Measurements from ENCODE around the gene STEEP1. TPM values are rescaled to one million over a fixed set of nuclear protein-coding genes. Genes with fewer than 3 reads are reported as not detected.

The STEEP1 gene
- 59.4 and 87.3 TPM in 2 replicates for total RNA-seq (2014; rRNA removed; shearing (Covaris generic))

GRCh38 chrX:119565107-119565663 is at the start of gene STEEP1:
TSS of gene STEEP1 (minus strand) at chrX:119565409. CDS start at chrX:119565355, 54 bp downstream.
- peak; percentile 91 for DNase-seq (ENCODE audit: low read depth)

- DNase-seq (ENCODE audit: low read depth): no peak
These were observed 49.6 kb upstream of the STEEP1 start for GRCh38 chrX:119614776-119615175.

GRCh38 chrX:119607018-119607389 is 41.8 kb upstream of the STEEP1 start:
- no peak for DNase-seq (ENCODE audit: low read depth)

- DNase-seq (ENCODE audit: low read depth): peak; percentile 89
These were observed 41.2 kb upstream of the STEEP1 start, which contains the start of gene NKRF for GRCh38 chrX:119606280-119607017. TSS of gene NKRF (minus strand) at chrX:119606424.

DNA sequence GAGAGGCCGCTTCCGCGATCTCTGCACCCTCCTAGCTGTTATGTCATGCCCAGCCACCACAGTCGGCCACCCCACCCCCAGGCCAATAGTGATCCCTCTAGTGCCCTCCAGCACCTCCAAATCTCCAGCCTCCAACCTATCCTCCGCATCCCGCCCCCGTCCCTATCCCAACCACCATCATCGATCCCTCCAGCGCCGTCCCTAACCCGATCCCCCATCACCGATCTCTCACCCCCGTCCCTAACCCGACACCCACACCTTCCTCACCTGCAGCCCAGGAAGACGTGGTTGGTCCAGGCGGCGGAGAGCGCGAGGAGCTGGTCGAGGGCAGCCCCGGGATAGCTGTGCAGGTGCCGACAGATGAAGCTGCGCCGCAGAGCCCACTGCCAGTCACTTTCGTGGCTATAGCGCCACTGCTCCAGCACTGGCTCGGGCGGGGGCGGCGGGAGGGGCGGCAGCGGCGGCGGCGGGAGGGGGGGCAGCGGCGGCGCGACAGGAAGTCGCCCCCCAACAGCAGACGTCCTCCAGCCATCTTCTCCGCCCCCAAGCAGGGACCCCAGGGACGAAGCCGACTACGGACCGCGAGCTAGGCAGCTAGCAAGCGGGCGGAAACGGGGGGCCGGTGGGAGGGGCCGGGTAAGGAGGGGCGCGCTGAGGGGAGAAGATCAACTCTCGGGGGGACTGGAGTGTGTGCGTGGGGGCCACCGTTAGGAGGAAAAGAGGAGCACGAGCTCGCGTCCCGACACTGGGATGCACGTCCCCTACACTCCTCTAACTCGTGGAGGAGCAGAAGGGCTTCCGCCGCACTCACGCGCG is 40.5 kb upstream of the STEEP1 start:
- DNase-seq (ENCODE audit: low read depth): peak; percentile 12

DNA sequence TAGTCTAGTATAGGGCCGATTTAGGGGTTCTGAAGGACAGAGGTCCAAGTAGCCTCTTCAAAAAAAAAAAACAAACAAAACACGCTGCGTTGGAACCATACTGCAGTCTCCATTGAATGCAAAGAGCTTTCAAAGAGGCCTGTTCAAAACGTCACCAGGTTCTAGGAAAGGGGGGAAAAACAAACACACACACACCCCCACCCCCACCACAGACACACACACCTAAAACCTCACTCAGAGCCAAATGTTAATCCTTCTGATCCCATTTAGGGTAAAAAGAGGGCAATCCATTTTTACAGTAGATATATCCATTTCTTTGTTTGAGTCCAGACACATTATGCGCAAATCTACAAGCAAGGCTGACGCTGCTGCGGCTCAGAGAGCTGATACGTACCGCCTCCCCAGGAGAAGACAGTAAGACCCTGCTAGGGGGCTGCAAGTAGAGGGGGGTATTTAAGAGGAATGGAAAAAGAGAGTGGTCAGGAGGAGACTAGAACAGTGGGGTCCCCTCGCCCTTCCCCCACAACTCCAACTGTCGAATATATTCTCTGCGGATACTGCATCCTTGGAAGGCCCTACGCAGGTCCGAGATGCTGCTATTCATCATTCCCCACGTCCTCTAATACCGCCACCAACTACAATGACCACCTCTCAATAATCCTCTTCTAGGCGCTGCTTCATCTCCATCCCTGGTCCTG is 39.7 kb upstream of the STEEP1 start:
- DNase-seq (ENCODE audit: low read depth): no peak

DNA sequence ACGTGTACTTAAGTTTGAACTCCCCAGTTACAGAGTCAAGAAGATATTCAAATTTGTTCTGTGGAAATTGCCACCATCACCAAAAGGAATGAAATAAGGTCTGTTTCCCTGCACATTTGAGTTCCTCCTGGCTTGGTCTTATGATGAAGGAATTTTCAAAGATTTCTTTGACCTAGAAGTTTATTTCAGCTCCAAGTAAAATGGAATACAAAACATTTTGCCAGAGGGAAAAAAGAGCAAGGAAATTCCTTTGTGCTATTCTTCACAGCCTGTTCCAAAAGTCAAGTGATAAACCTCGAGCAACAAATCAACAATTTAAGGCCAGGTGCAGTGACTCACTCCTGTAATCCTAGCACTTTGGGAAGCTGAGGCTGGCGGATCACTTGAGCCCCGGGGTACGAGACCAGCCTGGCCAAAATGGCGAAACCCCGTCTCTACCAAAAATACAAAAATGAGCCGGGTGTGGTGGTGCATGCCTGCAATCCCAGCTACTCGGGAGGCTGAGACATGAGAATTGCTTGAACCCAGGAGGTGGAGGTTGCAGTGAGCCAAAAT is 37.6 kb upstream of the STEEP1 start:
- DNase-seq (ENCODE audit: low read depth): no peak

DNA sequence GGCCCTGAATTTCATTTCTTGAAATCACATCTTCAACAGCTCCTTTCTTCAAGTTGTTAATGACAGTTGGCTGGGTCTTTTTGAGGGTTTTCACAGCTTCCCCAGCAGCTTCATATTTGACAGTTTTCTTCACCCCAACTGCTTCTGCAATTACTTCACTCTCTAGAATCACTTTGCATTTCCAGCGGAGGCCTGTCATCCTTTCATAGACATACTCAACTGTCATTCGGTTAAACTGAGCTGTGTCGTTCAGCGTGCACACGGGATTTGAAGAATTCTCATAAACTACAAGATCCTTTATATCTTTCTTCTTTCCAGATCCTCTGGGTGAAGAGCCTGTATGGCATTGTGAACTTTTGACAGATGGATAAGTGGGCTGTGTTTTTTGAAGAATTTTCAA is 24.6 kb upstream of the STEEP1 start:
- DNase-seq (ENCODE audit: low read depth): no peak

DNA sequence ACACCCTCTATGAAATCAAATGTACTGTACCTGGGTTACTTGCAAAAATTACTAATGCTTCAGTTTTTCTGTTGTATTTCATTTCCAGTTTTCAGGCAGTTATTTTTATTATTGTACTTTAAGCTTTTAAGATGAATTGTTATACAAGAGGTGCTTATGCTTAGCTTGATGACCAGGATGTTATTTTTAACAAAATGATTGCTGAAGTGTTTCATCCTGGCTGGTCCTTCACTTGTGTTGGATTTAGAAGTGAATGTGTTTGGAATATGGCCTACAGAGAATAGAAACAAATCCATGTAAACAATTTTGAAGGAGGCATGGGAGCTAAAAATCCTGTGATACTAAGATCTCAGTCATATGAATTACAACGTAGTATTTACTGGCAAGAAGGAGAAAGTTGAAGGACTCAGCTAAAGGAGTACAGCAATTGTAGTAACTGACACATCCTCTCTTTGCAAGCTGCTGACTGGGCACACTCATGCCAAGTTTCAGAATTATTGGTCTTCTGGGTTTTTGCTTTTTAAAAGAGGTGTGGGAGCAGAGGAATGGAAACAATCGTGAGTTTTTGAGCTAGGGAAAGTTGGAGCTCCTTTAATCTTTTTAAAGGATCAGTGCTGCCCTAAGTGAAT is 18.3 kb upstream of the STEEP1 start:
- no peak for DNase-seq (ENCODE audit: low read depth)

DNA sequence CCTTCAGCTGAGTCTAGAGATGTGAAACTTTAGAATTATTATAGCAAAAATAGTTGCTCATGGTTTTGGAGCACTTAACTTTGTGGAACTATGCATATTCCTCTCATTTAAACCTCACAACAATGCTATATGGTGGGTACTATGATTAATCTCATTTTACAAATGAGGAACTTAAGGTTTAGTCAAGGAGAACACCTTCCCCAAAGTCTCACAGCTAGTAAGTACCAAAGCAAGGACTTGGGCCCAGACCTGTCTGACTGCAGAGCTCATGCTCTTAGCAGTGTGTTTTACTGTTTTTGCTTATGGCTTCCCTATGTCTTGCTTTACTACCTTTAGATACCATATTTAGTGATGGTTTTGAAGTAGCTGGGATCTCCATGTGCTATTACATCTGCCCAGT is 14.2 kb upstream of the STEEP1 start:
- DNase-seq (ENCODE audit: low read depth): no peak

DNA sequence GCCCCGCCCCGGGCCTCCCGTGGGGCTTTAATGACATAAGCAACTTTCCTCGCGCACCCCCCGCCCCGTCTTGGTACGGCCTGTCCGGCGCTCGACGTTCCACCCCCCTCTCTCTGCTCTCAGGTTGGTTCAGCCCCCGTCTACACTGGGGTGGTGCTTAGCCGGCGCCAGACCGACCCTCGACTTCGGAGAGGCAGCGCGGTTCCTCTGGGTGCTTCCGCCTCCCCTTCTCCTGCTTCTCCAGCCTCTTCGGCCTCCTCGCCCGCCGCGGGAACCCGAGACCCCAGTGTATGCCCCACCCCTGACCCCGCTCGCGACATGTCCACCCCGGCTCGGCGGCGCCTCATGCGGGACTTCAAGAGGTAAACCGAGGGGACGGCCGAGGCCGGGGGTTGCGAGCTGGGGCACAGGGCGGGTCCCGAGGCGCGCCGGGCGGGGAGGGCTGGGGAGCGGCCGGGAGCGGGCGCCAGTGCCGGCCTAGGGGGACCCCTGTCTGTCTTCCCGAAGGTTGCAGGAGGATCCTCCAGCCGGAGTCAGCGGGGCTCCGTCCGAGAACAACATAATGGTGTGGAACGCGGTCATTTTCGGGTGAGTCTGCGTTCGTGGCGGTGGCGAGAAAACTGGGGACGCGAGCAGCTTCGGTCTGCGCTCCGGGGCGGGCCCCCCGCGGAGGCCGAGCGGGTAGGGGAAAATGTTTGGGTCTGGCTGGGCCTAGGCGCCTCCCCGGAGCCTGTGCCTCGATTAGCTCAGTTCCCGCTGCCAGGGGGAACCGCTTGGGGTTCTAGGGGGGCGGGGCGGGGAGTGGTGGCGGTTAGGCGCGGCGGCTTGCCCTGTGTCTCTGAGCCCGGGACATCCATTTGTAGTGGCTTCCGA is 9.4 kb upstream of the STEEP1 start, which contains the start of gene UBE2A:
UBE2A (plus strand) TSS at position 170 of the 873 bp plus-strand sequence; CDS start at position 319, 149 bp downstream.
- peak; percentile 88 for DNase-seq (ENCODE audit: low read depth)

DNA sequence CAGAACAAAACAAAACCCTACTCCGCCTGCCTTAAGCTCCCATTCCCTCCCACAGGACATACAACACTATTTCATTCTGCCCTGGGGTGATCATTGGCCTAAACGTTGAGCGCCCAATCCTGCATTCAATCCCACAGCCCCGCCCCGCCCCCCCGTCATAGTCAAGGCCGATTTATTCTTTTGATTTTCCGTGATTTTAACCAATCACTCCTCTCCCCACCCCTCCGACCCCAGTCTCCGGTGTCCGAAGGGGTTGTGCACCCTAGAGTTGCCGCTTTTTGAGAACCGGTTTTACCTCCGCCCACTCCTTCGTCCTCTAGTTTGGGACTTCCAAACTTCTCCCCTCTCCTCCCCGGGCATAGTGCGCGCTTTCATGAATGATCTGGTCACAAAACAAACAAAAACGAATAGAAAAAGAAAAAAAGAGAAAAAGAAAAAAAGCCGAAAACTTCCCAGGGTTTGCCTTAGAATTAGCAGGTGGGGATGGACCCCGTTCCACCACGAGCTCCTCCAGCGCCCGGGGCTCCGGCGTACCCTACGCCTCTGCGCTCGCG is 8.7 kb upstream of the STEEP1 start:
- DNase-seq (ENCODE audit: low read depth): peak; percentile 23

GRCh38 chrX:119573222-119573621 is 8.0 kb upstream of the STEEP1 start:
- DNase-seq (ENCODE audit: low read depth): no peak

DNA sequence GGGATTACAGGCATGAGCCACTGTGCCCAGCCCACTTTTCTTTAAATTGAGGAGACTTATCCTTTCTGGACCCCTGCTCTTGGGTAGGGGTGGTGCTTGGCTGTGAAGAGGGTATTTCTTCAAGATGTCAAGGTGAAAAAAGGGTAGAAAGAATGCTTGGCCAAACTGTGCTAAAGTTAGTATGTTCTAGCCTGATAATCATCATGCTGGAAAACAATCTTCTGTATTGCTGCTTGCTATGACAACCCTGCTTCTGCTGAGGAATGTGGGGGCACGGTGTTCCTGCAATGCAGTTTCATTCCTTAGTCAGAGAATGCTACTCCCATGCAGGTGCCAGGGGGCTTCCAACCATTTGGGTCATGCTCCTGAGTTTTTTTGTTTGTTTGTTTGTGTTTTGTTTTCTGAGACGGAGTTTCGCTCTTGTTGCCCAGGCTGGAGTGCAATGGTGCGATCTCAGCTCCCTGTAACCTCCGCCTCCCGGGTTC is 5.2 kb upstream of the STEEP1 start:
- DNase-seq (ENCODE audit: low read depth): no peak

GRCh38 chrX:119552508-119552907 is 12.7 kb downstream of the STEEP1 start:
- no peak for DNase-seq (ENCODE audit: low read depth)

DNA sequence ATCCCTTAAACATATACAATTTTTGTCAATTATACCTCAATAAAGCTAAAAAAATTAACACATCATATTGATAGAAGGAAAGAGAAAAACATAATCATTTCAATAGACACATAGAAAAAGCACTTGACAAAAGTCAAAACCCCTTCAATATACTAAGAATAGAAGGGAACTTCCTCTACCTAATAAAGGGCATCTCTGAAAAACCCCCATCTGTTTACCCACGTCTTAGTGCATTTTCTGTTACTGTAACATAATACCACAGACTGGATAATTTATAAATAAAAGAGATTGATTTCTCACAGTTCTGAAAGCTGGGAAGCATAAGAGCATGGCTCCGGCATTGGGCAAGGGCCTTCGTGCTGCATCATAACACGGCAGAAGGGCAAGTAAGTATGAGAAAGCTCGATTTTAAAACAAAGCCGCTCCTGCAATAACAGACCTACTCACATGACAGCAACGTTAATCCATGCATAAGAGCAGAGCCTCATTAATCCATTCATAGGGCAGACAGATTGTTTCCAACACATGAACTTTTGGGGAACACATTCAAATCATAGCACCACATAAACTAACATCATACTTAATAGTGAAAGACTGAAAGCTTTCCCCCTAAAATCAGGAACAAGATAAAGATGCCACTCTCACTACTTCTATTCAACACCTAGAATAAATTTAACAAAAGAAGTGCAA is 15.7 kb downstream of the STEEP1 start:
- no peak for DNase-seq (ENCODE audit: low read depth)

- peak; percentile 42 for DNase-seq (ENCODE audit: low read depth)
These were observed 24.0 kb downstream of the STEEP1 start for GRCh38 chrX:119541188-119541587.

GRCh38 chrX:119539872-119540271 is 25.3 kb downstream of the STEEP1 start:
- no peak for DNase-seq (ENCODE audit: low read depth)

GRCh38 chrX:119537487-119537886 is 27.7 kb downstream of the STEEP1 start:
- no peak for DNase-seq (ENCODE audit: low read depth)
